Thyroid gland (tissue), 4 donors: Measurements from ENCODE around the gene DTNB.

Source experiments
- CTCF ChIP-seq, 6 experiments: fragments of 200-600 bp in 3 of 6; fragments of 450-650 bp in 3 of 6; sonication (generic) in 3 of 6; IDR thresholded peaks; one replicate each; pipeline ENCODE4 v1.5.1; 2016 to 2019; ENCODE audit warnings: antibody characterized with exemption in 6 of 6, mild to moderate bottlenecking in 2 of 6, inconsistent platforms in 1 of 6, moderate library complexity in 1 of 6
- POLR2A ChIP-seq, 2 donors: fragments of 450-650 bp; IDR thresholded peaks; one replicate each; pipeline ENCODE4 v1.6.1; 2017; ENCODE audit warnings: antibody characterized with exemption in 2 of 2, mild to moderate bottlenecking in 2 of 2, moderate library complexity in 1 of 2

- TF ChIP-seq CTCF (IDR thresholded peaks at IDR 0.05) = no peak
- no peak for TF ChIP-seq POLR2A (IDR thresholded peaks at IDR 0.05)
Observed at GRCh38 chr2:25386971-25387875, 286.2 kb downstream of the DTNB start.
